HepG2 (cell line): Measurements from ENCODE around the gene PLEKHA3. TPM values are rescaled to one million over a fixed set of nuclear protein-coding genes. Genes with fewer than 3 reads are reported as not detected.

Experiments
- ARID2 ChIP-seq: sonication (generic); formaldehyde crosslinking; IDR thresholded peaks from 2 replicates; pipeline ENCODE4 v1.8.1; 2022; ENCODE audit warnings: mild to moderate bottlenecking, missing genetic modification reagents, borderline replicate concordance
- BORCS8-MEF2B ChIP-seq: sonication (generic); formaldehyde crosslinking; IDR thresholded peaks from 2 replicates; pipeline ENCODE4 v1.8.0; 2022; ENCODE audit warnings: mild to moderate bottlenecking, missing genetic modification reagents
- FOXA3 ChIP-seq: IDR thresholded peaks from 2 replicates; pipeline ENCODE4 v1.6.1; 2016; ENCODE audit warnings: missing genetic modification reagents, missing compliant biosample characterization
- GFI1 ChIP-seq: sonication (generic); formaldehyde crosslinking; IDR thresholded peaks from 2 replicates; pipeline ENCODE4 v1.5.0; 2020; ENCODE audit warnings: missing genetic modification reagents, mild to moderate bottlenecking, borderline replicate concordance
- GPBP1L1 ChIP-seq: sonication (generic); formaldehyde crosslinking; IDR thresholded peaks from 2 replicates; pipeline ENCODE4 v1.5.0; 2020; ENCODE audit warnings: mild to moderate bottlenecking, missing genetic modification reagents
- HES4 ChIP-seq: sonication (generic); formaldehyde crosslinking; IDR thresholded peaks from 2 replicates; pipeline ENCODE4 v1.9.0; 2021; ENCODE audit warnings: mild to moderate bottlenecking, missing genetic modification reagents, borderline replicate concordance
- KAT2B ChIP-seq: fragments of 150-350 bp; IDR thresholded peaks from 2 replicates; pipeline ENCODE4 v1.6.1; 2014; ENCODE audit warnings: low read depth, low read length, borderline replicate concordance
- MLXIP ChIP-seq: sonication (generic); formaldehyde crosslinking; IDR thresholded peaks from 2 replicates; pipeline ENCODE4 v1.9.0; 2021; ENCODE audit warnings: missing genetic modification reagents, borderline replicate concordance
- MYNN ChIP-seq: sonication (generic); formaldehyde crosslinking; IDR thresholded peaks from 2 replicates; pipeline ENCODE4 v1.4.0; 2020; ENCODE audit warnings: mild to moderate bottlenecking, low read depth, missing genetic modification reagents
- NBN ChIP-seq: fragments of 450-650 bp; conservative IDR thresholded peaks from 2 replicates; pipeline ENCODE4 v1.6.1; 2017
- NCOA1 ChIP-seq: sonication (generic); formaldehyde crosslinking; IDR thresholded peaks from 2 replicates; pipeline ENCODE4 v1.9.0; 2021; ENCODE audit warnings: missing genetic modification reagents
- NFE2 ChIP-seq: sonication (generic); formaldehyde crosslinking; IDR thresholded peaks from 2 replicates; pipeline ENCODE4 v1.4.0; 2020; ENCODE audit warnings: missing genetic modification reagents
- PHB2 ChIP-seq: fragments of 450-650 bp; IDR thresholded peaks from 2 replicates; pipeline ENCODE4 v1.6.1; 2018; ENCODE audit not compliant: partially characterized antibody
- POGK ChIP-seq: sonication (generic); formaldehyde crosslinking; conservative IDR thresholded peaks from 2 replicates; pipeline ENCODE4 v1.8.0; 2022; ENCODE audit warnings: mild to moderate bottlenecking, moderate library complexity, missing genetic modification reagents
- SCMH1 ChIP-seq: sonication (generic); formaldehyde crosslinking; IDR thresholded peaks from 2 replicates; pipeline ENCODE4 v1.9.0; 2021; ENCODE audit warnings: missing genetic modification reagents, mild to moderate bottlenecking, borderline replicate concordance
- SKI ChIP-seq: fragments of 450-650 bp; IDR thresholded peaks from one replicate; pipeline ENCODE4 v1.6.1; 2018; ENCODE audit warnings: mild to moderate bottlenecking; ENCODE audit not compliant: partially characterized antibody
- SRY ChIP-seq: sonication (generic); formaldehyde crosslinking; IDR thresholded peaks from 2 replicates; pipeline ENCODE4 v1.8.0; 2022; ENCODE audit warnings: mild to moderate bottlenecking, missing genetic modification reagents
- ZBTB42 ChIP-seq: sonication (generic); formaldehyde crosslinking; IDR thresholded peaks from 2 replicates; pipeline ENCODE4 v1.5.0; 2020; ENCODE audit warnings: mild to moderate bottlenecking, missing genetic modification reagents
- ZFP36L2 ChIP-seq: sonication (generic); formaldehyde crosslinking; IDR thresholded peaks from 2 replicates; pipeline ENCODE4 v1.4.0; 2020; ENCODE audit warnings: missing genetic modification reagents
- ZFP37 ChIP-seq: sonication (generic); formaldehyde crosslinking; IDR thresholded peaks from 2 replicates; pipeline ENCODE4 v1.4.0; 2020; ENCODE audit warnings: missing genetic modification reagents, borderline replicate concordance
- ZNF263 ChIP-seq: sonication (generic); formaldehyde crosslinking; IDR thresholded peaks from 2 replicates; pipeline ENCODE4 v1.4.0; 2020; ENCODE audit warnings: missing genetic modification reagents
- ZNF383 ChIP-seq: sonication (generic); formaldehyde crosslinking; IDR thresholded peaks from 2 replicates; pipeline ENCODE4 v1.4.0; 2020; ENCODE audit warnings: missing genetic modification reagents, mild to moderate bottlenecking, borderline replicate concordance
- ZNF547 ChIP-seq: sonication (generic); formaldehyde crosslinking; IDR thresholded peaks from 2 replicates; pipeline ENCODE4 v1.5.1; 2020; ENCODE audit warnings: mild to moderate bottlenecking, missing genetic modification reagents
- ZNF572 ChIP-seq: sonication (generic); formaldehyde crosslinking; IDR thresholded peaks from 2 replicates; pipeline ENCODE4 v1.5.1; 2020; ENCODE audit warnings: mild to moderate bottlenecking, missing genetic modification reagents
- ZSCAN25 ChIP-seq: sonication (generic); formaldehyde crosslinking; IDR thresholded peaks from 2 replicates; pipeline ENCODE4 v1.8.0; 2022; ENCODE audit warnings: mild to moderate bottlenecking, missing genetic modification reagents
- polyA plus RNA-seq, 8 experiments: library from polyadenylated mRNA; depleted of rRNA in 3 of 8; stranded (reverse) in 7 of 8; unstranded in 1 of 8; fragments of >200 nt; fragmentation: Illumina TruSeq in 4 of 8; extraction: Trizol in 4 of 8; gene quantifications; 2 replicates each; pipeline versions ENCODE4 v1.2.1 to v1.2.3, GENCODE V29; 2011 to 2016; ENCODE audit warnings: low read depth in 4 of 8, missing spikeins in 1 of 8, mixed read lengths in 1 of 8; ENCODE audit not compliant: insufficient read depth in 1 of 8
- total RNA-seq, 5 experiments: library from RNA; depleted of rRNA; stranded (reverse); fragments of >200 nt; fragmentation: Illumina TruSeq; extraction: Trizol; gene quantifications; 2 replicates each; pipeline ENCODE4 v1.2.3, GENCODE V29; 2016; ENCODE audit warnings: low read depth in 1 of 5

The PLEKHA3 gene
- total and polyA plus RNA-seq, 2 of the 13 experiments (the other 11 are each of a cell fraction or from before 2014, with no cell fraction given): 11.7 to 23.1 TPM

GRCh38 chr2:178478439-178479274, 1.6 kb upstream of the PLEKHA3 start, which contains the start of gene FKBP7 (continued):
- TF ChIP-seq FOXA3: no peak; the same call in 1 of the 2 replicates
- TF ChIP-seq ZNF383 (CRISPR knock-in tag): 0 out of 2 replicates have a peak, but pooled peaks have one; percentile 35
- no peak for TF ChIP-seq NFE2
- TF ChIP-seq HES4 (CRISPR knock-in tag): peak; percentile 72; the same call in 1 of the 2 replicates
- TF ChIP-seq ZSCAN25: peak; percentile 67; the same call in 1 of the 2 replicates
- TF ChIP-seq NBN: no peak
- no peak for TF ChIP-seq SKI
- TF ChIP-seq ZNF547 (CRISPR knock-in tag): peak; percentile 92
- TF ChIP-seq GFI1 (CRISPR knock-in tag): peak; percentile 60; the same call in 1 of the 2 replicates
- TF ChIP-seq ZBTB42 (CRISPR knock-in tag): peak; percentile 71; the same call in 1 of the 2 replicates
- TF ChIP-seq SCMH1 (CRISPR knock-in tag): no peak
- peak; percentile 32; the same call in 1 of the 2 replicates for TF ChIP-seq SRY (CRISPR knock-in tag)
- TF ChIP-seq POGK (CRISPR knock-in tag): 0 out of 2 replicates have a peak, but pooled peaks have one; percentile 48
- TF ChIP-seq ZFP37 (CRISPR knock-in tag): peak; percentile 92
- 0 out of 2 replicates have a peak, but pooled peaks have one; percentile 85 for TF ChIP-seq MYNN
- no peak for TF ChIP-seq ZFP36L2 (CRISPR knock-in tag)
- no peak for TF ChIP-seq GPBP1L1 (CRISPR knock-in tag)
- no peak for TF ChIP-seq KAT2B
- no peak; the same call in 1 of the 2 replicates for TF ChIP-seq NCOA1
- peak; percentile 69; the same call in 1 of the 2 replicates for TF ChIP-seq MLXIP (CRISPR knock-in tag)
- TF ChIP-seq ZNF263 (CRISPR knock-in tag): peak; percentile 61
- TF ChIP-seq ZNF572: no peak; the same call in 1 of the 2 replicates
- TF ChIP-seq ARID2 (CRISPR knock-in tag): no peak
- TF ChIP-seq PHB2: no peak
- peak; percentile 67 for TF ChIP-seq BORCS8-MEF2B (CRISPR knock-in tag)
